GM21526 (cell line): ENCODE results near the gene HYI.
A peak's percentile ranks its signal among the peaks of the same experiment; 100 is the strongest.
"Not testable (repeated sequence)": the region's sequence is repeated elsewhere in the genome, so short reads cannot be mapped to it uniquely, and the experiment has no call there.

Experiments used
- ATAC-seq: cut with Tn5 transposase; IDR thresholded peaks from one replicate; pipeline ENCODE4 v1.9.1; 2021; ENCODE audit warnings: moderate library complexity; ENCODE audit not compliant: unreplicated experiment, low FRiP score

Gene HYI

DNA sequence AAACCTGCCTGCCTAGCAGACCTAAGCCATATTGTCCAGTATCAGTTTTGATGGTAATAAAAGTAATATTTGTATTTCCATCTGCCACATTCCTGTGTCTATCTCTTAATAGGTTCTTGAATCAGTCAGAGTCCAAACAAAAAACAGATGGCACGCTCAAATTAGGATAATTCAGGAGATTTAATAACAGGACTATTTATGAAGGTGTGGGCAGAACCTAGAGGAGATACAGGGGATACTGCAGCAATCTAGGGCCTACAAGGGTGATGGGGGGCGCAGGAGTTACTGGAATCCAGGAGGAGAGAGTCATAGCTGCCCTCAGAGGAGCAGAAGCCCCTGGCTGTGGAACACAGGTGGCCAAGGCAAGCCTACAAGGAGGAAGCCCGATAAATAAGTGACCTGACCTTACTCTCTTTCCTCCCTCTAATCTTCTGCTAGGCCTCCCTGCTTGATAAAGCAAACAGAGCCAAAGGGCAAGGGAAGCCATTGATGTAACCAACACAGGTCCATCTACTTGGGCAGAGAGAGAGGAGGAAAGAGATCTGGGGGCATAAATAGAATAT, 11.9 kb upstream of the HYI start:
- no peak for ATAC-seq

- no peak for ATAC-seq
Observed at GRCh38 chr1:43464681-43465504, 11.2 kb upstream of the HYI start.

GRCh38 chr1:43463479-43463878, 9.7 kb upstream of the HYI start:
- ATAC-seq: no peak

DNA sequence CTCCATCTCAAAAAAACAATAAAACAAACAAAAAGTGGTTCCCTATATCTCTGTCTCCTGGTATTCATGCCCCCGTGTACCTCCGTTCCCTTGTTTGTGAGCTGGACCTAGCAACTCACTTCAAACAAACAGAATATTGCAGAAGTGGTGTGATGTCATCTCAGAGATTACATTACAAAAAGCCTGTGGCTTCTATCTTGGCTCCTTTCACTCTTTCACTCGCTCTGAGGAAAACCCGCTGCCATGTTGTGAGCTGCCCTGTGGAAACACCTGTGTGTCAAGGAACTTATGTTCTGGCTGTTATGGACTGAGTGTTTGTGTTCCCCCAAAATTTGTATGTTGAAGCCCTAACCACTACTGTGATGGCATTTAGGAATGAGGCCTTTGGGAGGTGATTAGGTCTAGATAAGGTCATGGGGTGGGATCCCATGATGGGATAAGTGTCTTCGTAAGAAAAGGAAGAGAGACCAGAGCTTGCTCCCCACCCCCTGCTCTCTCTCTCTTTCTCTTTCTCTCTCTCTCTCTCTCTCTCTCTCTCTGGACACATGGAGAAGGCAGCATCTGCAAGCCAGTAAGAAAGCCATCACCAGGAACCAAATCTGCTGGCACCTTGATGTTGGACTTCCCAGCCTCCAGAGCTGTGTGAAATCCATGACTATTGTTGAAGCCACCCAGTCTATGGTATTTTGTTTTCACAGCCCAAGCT, 7.4 kb upstream of the HYI start:
- no peak for ATAC-seq

DNA sequence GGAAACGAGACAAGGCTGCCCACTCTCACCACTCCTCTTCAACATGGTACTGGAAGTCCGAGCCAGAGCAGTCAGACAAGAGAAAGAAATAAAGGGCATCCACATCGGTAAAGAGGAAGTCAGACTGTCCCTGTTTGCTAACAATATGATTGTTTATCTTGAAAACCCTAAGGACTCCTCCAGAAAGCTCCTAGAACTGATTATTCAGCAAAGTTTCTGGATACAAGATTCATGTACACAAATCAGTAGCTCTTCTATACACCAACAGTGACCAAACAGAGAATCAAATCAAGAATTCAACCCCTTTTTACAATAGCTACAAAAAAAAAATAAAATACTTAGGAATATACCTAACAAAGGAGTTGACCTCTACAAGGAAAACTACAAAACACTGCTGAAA, 4.6 kb upstream of the HYI start:
- ATAC-seq: not testable (repeated sequence)

DNA sequence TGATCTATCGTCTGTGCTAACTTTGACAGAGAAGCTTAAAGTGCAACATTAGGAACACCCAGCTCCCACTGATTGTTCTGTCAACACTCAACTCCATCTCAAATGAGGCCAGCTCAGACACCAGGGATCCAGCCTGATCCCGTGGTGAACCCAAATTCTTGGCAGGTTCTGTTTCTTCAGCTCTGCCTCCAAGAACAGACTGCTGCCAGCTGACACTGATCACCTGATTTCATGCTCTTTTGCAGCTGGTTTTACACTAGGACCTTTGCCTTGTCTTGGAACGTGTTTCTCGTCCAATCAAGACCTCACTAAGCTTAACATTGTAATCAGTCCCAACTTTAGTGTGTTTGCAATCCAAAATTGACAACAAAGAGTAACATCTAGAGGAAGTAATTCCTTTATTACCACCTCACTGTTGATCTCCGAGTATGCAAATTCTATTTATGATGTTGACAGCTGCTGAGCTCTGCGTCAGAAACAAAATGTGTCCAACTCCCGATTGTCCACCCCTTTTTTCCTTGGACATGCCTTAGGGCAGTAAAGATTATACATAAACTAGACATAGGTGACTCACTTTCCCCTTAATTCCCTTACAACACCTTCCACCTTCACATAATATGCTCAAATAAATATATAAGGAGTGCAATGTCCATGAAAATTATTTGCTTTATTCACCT, 1.6 kb upstream of the HYI start:
- ATAC-seq: no peak

GRCh38 chr1:43454270-43455011, 710 bp upstream of the HYI start:
- peak; percentile 69 for ATAC-seq

- ATAC-seq: no peak
Observed at GRCh38 chr1:43452789-43453441, 816 bp downstream of the HYI start.

GRCh38 chr1:43451701-43452532, 1.8 kb downstream of the HYI start:
- no peak for ATAC-seq

DNA sequence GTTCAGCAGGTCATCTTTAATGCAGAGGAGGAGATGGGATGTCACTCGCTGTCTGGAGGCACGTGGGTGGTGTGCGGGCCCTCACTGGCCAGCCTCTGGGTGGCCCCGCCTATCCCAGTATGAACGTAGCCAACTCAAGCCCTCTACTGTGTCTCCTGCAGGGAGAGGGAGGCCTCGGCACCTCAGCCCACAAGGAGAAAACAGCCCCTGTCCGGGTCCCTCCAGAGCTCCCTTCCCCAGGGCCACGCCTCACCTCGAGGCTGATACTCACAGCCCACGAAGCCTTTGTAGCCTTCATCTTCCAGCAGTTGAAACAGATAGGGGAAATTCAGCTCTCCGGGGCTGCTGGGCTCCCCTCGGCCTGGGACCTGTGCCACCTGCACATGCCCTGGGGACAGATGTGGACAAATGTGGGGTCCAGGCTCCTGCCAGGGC, 2.6 kb downstream of the HYI start:
- no peak for ATAC-seq

- ATAC-seq: no peak
Observed at GRCh38 chr1:43450251-43450941, 3.3 kb downstream of the HYI start.

DNA sequence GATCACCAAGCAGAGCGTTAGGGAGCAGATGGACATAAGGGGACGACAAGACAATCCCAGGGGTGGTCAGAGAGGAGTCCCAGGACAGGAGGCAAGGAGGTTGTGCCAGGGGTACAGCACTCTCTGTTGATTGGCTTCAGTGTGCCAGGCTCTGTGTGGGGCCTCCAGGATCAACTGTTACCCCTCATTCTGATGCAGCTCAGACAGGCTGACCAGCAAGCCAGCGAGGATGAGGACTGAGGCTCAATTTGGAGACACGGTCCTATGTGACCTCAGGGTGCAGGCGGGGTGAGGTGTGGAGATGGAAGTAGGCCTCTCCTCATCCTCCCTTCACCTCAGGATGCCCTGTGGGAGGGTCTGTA, 4.0 kb downstream of the HYI start:
- no peak for ATAC-seq

DNA sequence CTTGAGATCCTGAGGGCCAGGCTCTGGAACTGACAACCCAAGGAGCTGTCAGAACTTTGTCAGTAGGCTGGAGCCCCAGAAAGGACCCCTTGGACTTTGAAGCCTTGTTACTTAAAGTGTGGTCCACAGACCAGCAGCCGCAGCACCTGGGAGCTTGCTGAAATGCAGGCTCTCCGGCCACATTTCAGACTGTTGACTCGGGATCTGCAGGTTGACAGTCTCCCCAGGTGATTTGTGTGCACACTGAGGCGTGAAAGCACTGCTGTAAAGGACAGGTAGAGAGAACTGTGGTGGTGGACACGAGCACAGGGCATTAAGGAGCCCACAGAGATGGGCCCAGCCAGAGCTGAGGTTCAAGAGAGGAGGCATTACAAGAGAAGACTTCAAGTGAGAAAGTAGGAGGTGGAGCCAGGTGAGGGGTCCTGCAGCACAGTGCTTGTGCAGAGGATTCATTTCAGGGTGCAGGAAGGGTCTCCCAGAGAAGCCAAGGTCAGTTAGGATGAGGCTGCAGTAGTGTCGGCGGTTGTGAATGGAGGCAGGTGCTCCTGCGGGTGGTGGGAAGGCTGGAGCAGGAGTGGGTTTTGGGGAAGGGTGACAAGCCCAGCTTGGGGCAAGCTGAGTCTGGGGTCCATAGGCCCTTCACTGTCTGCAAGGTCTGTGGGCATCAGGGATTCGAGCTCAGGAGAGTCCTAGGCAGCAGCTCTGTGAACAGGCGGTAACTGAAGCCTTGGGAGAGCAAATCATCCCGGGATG, 4.6 kb downstream of the HYI start:
- ATAC-seq: no peak

DNA sequence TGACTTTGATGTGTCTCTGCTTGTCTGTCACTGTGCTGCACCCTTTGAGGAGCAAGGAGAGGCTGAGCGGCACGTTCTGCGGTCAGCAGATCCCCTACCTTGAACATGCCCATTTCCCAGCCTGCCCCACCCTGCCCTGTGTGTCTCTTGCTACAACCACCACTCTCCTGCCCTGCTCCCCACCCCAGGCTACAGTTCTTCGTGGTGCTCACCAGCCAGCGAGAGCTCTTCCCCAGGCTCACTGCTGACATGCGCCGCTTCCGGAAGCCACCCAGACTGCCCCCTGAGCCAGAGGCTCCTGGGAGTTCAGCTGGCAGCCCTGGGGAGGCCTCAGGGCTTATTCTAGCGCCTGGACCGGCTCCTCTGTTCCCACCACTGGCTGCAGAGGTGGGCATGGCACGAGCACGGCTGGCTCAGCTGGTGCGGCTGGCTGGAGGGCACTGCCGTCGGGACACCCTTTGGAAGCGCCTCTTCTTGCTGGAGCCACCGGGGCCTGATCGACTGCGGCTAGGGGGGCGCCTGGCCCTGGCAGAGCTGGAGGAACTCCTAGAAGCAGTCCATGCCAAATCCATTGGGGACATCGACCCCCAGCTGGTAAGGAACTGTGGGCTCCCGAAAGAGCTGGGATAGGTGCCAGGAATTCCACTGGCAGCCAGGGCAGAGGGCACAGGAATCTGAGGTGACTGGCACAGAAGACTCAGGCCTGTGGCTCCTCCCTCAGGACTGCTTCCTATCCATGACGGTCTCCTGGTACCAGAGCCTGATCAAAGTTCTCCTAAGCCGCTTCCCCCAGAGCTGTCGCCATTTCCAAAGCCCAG, 5.6 kb downstream of the HYI start:
- no peak for ATAC-seq

GRCh38 chr1:43446881-43447835, 6.6 kb downstream of the HYI start:
- no peak for ATAC-seq

GRCh38 chr1:43446388-43446740, 7.4 kb downstream of the HYI start:
- ATAC-seq: no peak
